Amniotic epithelial cell (primary cell): ENCODE data around the gene ESR2.
"Not testable (repeated sequence)": the region's sequence is repeated elsewhere in the genome, so short reads cannot be mapped to it uniquely, and the experiment has no call there.

ENCODE experiments used
- DNase-seq: peaks from one replicate; pipeline ENCODE4 v3.0.0-alpha.2; 2010; ENCODE audit warnings: low read depth

Gene ESR2

DNA sequence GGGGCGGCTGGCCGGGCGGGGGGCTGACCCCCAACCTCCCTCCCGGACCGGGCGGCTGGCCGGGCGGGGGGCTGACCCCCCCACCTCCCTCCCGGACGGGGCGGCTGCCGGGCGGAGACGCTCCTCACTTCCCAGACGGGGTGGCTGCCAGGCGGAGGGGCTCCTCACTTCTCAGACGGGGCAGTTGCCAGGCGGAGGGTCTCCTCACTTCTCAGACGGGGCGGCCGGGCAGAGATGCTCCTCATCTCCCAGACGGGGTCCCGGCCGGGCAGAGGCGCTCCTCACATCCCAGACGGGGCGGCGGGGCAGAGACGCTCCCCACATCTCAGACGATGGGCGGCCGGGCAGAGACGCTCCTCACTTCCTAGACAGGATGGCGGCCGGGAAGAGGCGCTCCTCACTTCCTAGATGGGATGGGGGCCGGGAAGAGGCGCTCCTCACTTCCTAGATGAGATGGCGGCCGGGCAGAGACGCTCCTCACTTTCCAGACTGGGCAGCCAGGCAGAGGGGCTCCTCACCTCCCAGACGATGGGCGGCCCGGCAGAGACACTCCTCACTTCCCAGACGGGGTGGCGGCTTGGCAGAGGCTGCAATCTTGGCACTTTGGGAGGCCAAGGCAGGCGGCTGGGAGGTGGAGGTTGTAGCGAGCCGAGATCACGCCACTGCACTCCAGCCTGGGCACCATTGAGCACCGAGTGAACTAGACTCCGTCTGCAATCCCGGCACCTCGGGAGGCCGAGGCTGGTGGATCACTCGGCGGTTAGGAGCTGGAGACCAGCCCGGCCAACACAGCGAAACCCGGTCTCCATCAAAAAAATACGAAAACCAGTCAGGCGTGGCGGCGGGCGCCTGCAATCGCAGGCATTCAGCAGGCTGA is 256.1 kb downstream of the ESR2 start:
- DNase-seq, result not testable (repeated sequence)

DNA sequence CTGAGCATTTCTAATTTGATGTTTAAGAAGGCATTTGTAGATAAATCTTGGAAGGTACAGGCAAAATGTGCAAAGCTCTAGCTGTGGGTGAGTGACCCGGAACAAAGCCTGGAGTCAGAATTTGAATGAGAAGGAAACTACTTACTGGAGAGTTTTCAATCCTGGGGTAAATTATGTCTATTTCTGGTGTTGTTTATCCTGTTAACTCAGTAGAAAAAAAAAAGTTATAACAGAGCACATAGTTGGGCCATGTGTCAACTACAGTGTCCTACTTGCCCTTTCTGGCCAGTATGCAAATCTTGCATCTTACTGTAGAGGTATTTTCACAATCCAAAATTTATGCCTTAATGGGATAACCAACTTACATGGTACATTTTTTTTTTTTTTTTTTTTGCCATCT is 259.0 kb downstream of the ESR2 start:
- DNase-seq, result peak; percentile 53
